OCI-LY1 (cell line): ENCODE measurements around the gene STAC2.

Source experiments
- H2AFZ ChIP-seq: fragments of 200-600 bp; sonication (generic), shearing (Covaris generic); 2 replicates; pipeline ENCODE4 v1.6.0; 2014; ENCODE audit warnings: antibody characterized with exemption, mild to moderate bottlenecking, low read length
- H3F3A ChIP-seq: fragments of 200-600 bp; sonication (generic), shearing (Covaris generic); 2 replicates; pipeline ENCODE4 v1.6.0; 2014; ENCODE audit warnings: mild to moderate bottlenecking, antibody characterized with exemption, low read length, moderate library complexity; ENCODE audit not compliant: insufficient read depth
- H3K27ac ChIP-seq: fragments of 200-600 bp; sonication (generic); 2 replicates; pipeline ENCODE4 v1.5.1; 2014; ENCODE audit warnings: low read length, mixed run types, mild to moderate bottlenecking, low read depth; ENCODE audit not compliant: poor library complexity, severe bottlenecking
- H3K27me3 ChIP-seq: fragments of 200-600 bp; sonication (generic); 2 replicates; pipeline ENCODE4 v1.6.0; 2014; ENCODE audit warnings: antibody characterized with exemption, mild to moderate bottlenecking, low read length, moderate library complexity; ENCODE audit not compliant: insufficient read depth
- H3K36me3 ChIP-seq: fragments of 200-600 bp; sonication (generic); 2 replicates; pipeline ENCODE4 v1.6.1; 2014; ENCODE audit warnings: mild to moderate bottlenecking, antibody characterized with exemption, low read length, moderate library complexity, mixed read lengths; ENCODE audit not compliant: insufficient read depth
- H3K4me1 ChIP-seq: fragments of 200-600 bp; sonication (generic); 2 replicates; pipeline ENCODE4 v1.5.1; 2014; ENCODE audit warnings: mild to moderate bottlenecking, low read length, moderate library complexity; ENCODE audit not compliant: insufficient read depth, severe bottlenecking
- H3K4me2 ChIP-seq: fragments of 200-600 bp; sonication (generic), shearing (Covaris generic); 2 replicates; pipeline ENCODE4 v1.6.1; 2014; ENCODE audit warnings: low read length
- H3K4me3 ChIP-seq: fragments of 200-600 bp; sonication (generic); 2 replicates; pipeline ENCODE4 v1.5.1; 2014; ENCODE audit warnings: low read length, low read depth, mild to moderate bottlenecking, mixed read lengths; ENCODE audit not compliant: poor library complexity, severe bottlenecking
- H3K79me2 ChIP-seq: fragments of 200-600 bp; shearing (Covaris generic); 2 replicates; pipeline ENCODE4 v1.6.1; 2016; ENCODE audit warnings: mixed run types, low read length, mixed read lengths; ENCODE audit not compliant: insufficient read depth
- H3K9ac ChIP-seq: fragments of 200-600 bp; sonication (generic), shearing (Covaris generic); 2 replicates; pipeline ENCODE4 v1.6.1; 2014; ENCODE audit warnings: mild to moderate bottlenecking, low read length, mixed read lengths
- H3K9me2 ChIP-seq: fragments of 200-600 bp; sonication (generic), shearing (Covaris generic); 2 replicates; pipeline ENCODE4 v1.6.1; 2014; ENCODE audit warnings: low read depth, mild to moderate bottlenecking, low read length, mixed read lengths
- H3K9me3 ChIP-seq: fragments of 200-600 bp; shearing (Covaris generic); 2 replicates; pipeline ENCODE4 v1.6.1; 2014; ENCODE audit warnings: low read length, mixed read lengths
- H4K20me1 ChIP-seq: fragments of 200-600 bp; sonication (generic), shearing (Covaris generic); 2 replicates; pipeline ENCODE4 v1.6.0; 2016; ENCODE audit warnings: mild to moderate bottlenecking, low read length; ENCODE audit not compliant: insufficient read depth
- EZH2 ChIP-seq: fragments of 200-600 bp; sonication (generic), shearing (Covaris generic); IDR thresholded peaks from 2 replicates; pipeline ENCODE4 v1.8.0; 2017; ENCODE audit warnings: borderline replicate concordance, mixed run types, mild to moderate bottlenecking, antibody characterized with exemption, low read length, moderate library complexity, mixed read lengths
- TF ChIP-seq, protein P1 (sequence below): fragments of 200-600 bp; sonication (generic), shearing (Covaris generic); IDR thresholded peaks from 2 replicates; pipeline ENCODE4 v1.5.1; 2017; ENCODE audit warnings: mild to moderate bottlenecking, antibody characterized with exemption, low read length, moderate library complexity, mixed read lengths

The STAC2 gene

GRCh38 chr17:39213852-39214251 lies 11.9 kb downstream of the STAC2 start:
- H3K9ac ChIP-seq = no peak overlapping the region
- H2AFZ ChIP-seq = no peak overlapping the region
- peaks cover 14% of the 10 kb centered on the region for H3K4me1 ChIP-seq
- H3K9me3 ChIP-seq = no peaks in the 10 kb centered on the region
- no peak overlapping the region for H3K4me3 ChIP-seq
- TF ChIP-seq EZH2 = no peak
- TF ChIP-seq, protein P1, sequence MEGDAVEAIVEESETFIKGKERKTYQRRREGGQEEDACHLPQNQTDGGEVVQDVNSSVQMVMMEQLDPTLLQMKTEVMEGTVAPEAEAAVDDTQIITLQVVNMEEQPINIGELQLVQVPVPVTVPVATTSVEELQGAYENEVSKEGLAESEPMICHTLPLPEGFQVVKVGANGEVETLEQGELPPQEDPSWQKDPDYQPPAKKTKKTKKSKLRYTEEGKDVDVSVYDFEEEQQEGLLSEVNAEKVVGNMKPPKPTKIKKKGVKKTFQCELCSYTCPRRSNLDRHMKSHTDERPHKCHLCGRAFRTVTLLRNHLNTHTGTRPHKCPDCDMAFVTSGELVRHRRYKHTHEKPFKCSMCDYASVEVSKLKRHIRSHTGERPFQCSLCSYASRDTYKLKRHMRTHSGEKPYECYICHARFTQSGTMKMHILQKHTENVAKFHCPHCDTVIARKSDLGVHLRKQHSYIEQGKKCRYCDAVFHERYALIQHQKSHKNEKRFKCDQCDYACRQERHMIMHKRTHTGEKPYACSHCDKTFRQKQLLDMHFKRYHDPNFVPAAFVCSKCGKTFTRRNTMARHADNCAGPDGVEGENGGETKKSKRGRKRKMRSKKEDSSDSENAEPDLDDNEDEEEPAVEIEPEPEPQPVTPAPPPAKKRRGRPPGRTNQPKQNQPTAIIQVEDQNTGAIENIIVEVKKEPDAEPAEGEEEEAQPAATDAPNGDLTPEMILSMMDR = no peak
- peaks cover 12% of the 10 kb centered on the region for H3K27me3 ChIP-seq
- no peak overlapping the region for H3K27ac ChIP-seq
- no peaks in the 10 kb centered on the region for H3F3A ChIP-seq
- H3K9me2 ChIP-seq = no peaks in the 10 kb centered on the region
- H3K4me2 ChIP-seq = no peak overlapping the region
- no peaks in the 10 kb centered on the region for H3K36me3 ChIP-seq
- no peaks in the 10 kb centered on the region for H3K79me2 ChIP-seq
- H4K20me1 ChIP-seq = no peaks in the 10 kb centered on the region

DNA sequence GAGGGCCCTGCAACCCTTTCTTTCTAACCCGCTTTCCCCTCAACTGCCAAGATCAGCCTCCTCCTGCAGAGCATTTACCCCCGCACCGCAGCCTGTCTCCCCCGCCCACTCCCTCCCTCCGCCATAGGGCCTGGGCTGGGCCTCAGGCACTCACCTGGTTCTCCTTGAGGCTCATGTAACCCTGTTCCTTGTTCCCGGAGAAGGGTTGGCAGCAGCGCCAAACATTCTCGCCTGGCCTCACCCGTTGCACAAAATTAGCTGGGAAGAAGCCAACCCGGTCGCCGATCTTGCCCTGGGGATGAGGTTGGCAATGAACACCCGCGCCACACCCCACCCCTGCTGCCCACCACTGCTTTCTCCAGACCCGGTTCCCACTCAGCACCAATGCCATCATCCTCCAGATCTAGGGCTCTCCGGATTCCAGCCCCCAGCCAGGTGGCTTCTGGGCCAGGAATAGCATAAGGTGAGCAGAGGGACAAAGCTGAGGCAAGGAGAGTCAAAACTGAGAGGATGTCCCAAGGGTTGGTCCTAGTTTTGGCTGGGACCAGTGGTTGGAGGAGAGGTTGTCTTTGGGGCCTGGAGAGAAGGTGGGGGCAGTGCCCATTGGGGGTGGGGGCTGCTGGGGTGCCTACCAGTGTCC lies 12.8 kb downstream of the STAC2 start:
- no peak for TF ChIP-seq EZH2
- TF ChIP-seq, protein P1 = no peak
- Histone ChIP-seq H3K9me3 (no peaks in the 10 kb centered on the region), H3K9me2 (no peaks in the 10 kb centered on the region), H3K4me2 (no peak overlapping the region), H3K27me3 (peaks cover 12% of the 10 kb centered on the region), H3K79me2 (no peaks in the 10 kb centered on the region), H3K27ac (no peak overlapping the region), H3F3A (peaks cover 7% of the 10 kb centered on the region; the same call in 1 of the 2 replicates), H3K36me3 (no peaks in the 10 kb centered on the region), H2AFZ (no peak overlapping the region), H4K20me1 (no peaks in the 10 kb centered on the region), H3K4me1 (peaks cover 23% of the 10 kb centered on the region), H3K9ac (no peak overlapping the region), H3K4me3 (no peak overlapping the region)

- H3K27me3 ChIP-seq = peaks cover 12% of the 10 kb centered on the region
Measured at GRCh38 chr17:39212195-39212810, 13.4 kb downstream of the STAC2 start.

More at GRCh38 chr17:39212195-39212810, 13.4 kb downstream of the STAC2 start:
- peaks cover 8% of the 10 kb centered on the region; the same call in 1 of the 2 replicates for H3F3A ChIP-seq
- H3K79me2 ChIP-seq = no peaks in the 10 kb centered on the region
- H4K20me1 ChIP-seq = no peaks in the 10 kb centered on the region
- no peaks in the 10 kb centered on the region for H3K36me3 ChIP-seq
- H3K9me2 ChIP-seq = no peaks in the 10 kb centered on the region
- no peak overlapping the region for H2AFZ ChIP-seq
- no peaks in the 10 kb centered on the region for H3K9me3 ChIP-seq
- H3K4me1 ChIP-seq = peaks cover 29% of the 10 kb centered on the region
- no peak overlapping the region for H3K9ac ChIP-seq
- no peak overlapping the region for H3K4me3 ChIP-seq
- H3K27ac ChIP-seq = no peak overlapping the region
- TF ChIP-seq EZH2 = no peak
- TF ChIP-seq, protein P1 = no peak
- H3K4me2 ChIP-seq = no peak overlapping the region
